SIG-M5 treated with dmso at 0.1 percent for 504 hours (cell line): Measurements from ENCODE around the gene UBR7.
A peak's percentile ranks its signal among the peaks of the same experiment; 100 is the strongest.

Source experiments
- DNase-seq: peaks from one replicate; lab custom pipeline; 2025; ENCODE audit not compliant: unreplicated experiment; lab: John Stamatoyannopoulos, UW

Gene UBR7

GRCh38 chr14:93246534-93246933 is 39.5 kb downstream of the UBR7 start:
- no peak for DNase-seq

DNA sequence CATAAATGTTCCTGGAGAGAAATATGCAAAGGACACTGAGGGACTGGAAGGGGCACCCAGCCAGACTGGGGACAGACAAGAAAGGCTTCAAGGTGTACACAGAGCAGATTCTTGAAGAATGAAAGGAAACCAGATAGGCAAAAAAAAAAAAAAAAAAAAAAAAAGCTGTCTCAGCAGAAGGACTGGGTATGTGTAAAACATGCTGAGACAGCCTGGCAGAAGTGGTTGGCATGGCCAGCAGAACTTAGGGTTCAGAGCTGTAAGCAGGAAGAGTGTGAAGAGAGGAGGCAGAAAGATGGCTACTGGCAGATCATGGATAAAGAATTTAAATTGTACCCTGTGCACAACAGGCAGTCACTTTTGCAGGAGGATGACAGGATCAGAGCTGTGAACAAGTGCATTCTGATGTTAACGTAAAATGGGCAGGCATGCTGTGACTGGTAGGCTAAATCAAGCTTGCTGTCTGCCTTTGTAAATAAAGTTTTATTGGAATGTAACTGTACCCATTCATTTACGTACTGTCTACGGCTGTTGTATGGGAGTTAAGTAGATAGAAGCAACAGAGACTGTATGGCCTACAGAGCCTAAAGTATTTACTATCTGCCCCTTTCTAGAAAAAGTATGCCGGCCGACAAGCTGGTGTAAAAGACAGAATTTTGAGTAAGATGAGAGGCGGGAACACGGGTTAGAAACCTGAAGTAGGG is 42.2 kb downstream of the UBR7 start:
- DNase-seq: no peak

DNA sequence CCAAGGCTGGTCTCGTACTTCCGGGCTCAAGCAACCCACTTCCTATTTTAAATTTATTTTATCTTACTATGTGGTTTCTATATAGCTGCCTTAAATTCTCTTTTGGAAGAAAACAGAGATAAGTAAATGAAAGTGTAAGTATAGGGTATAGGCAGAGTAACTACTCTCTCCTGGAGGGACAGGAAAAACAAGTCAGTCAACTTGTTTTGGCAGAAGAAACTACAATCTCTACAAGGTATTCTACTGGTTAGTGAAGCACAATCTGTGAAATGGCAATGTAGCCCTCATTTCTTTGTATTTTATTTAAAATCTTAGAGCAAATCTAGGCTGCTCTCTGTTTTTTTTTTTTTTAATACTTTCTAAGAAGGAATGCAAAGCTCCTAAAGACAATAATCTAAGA is 55.4 kb downstream of the UBR7 start:
- peak; percentile 24 for DNase-seq

DNA sequence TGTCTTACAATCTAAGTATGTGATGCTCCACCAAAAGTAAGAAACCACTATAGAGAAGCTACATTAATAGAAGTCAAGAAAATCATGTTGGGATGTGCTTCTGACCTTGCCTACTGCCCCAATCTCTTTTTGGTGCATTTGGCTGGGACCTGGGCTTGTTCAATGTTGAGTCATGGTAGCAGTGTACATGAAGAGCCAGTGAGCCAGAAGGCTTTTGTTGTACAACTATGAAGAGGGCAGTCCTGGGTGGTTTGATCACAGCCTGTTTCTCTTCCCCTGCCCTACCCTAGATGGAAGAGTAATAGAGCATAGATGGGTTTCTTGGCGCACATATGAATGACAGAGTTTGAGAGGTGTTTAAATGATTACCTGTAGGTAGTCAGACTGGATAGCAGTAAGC is 56.4 kb downstream of the UBR7 start:
- no peak for DNase-seq

DNA sequence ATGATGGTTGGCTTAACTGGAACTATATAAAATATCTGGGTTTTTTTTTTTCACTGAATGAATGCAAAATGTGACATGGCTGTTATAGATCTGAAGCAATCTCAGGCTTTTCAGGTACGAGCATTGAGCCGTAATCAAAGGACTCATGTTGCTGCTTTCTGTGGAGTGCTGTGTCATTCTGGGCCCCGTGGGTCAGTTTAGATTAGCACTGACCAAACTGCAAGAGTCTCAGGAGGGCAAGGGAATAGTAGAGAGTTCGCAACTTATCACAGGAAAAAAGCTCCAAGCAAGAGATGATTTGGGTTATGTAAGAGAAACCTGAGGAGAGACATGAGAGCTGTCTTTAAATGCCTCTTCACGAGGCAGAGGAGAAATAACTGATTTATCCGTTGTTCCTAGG is 59.1 kb downstream of the UBR7 start:
- DNase-seq: no peak

GRCh38 chr14:93267149-93267711 is 60.2 kb downstream of the UBR7 start:
- no peak for DNase-seq

DNA sequence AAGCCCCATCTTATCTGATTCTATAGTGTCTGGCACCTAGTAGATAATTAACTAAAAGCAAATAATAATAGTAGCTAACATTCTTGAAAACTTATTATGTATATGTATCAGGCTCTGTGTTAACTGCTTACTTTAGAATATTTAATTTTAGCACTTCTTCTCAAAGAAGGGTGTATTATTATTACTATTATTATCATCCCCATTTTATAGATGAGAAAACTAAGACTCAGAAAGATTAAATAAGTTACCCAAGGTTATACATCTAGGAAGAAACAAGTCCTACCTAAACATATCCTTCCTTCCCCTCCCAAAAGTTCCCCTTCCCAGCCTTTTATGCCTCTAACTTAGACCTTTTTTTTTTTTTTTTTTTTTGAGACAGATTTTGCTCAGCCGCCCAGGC is 61.4 kb downstream of the UBR7 start:
- DNase-seq: no peak

GRCh38 chr14:93269341-93270068 is 62.4 kb downstream of the UBR7 start:
- no peak for DNase-seq

- no peak for DNase-seq
Observed at GRCh38 chr14:93271111-93271510, 64.1 kb downstream of the UBR7 start.

DNA sequence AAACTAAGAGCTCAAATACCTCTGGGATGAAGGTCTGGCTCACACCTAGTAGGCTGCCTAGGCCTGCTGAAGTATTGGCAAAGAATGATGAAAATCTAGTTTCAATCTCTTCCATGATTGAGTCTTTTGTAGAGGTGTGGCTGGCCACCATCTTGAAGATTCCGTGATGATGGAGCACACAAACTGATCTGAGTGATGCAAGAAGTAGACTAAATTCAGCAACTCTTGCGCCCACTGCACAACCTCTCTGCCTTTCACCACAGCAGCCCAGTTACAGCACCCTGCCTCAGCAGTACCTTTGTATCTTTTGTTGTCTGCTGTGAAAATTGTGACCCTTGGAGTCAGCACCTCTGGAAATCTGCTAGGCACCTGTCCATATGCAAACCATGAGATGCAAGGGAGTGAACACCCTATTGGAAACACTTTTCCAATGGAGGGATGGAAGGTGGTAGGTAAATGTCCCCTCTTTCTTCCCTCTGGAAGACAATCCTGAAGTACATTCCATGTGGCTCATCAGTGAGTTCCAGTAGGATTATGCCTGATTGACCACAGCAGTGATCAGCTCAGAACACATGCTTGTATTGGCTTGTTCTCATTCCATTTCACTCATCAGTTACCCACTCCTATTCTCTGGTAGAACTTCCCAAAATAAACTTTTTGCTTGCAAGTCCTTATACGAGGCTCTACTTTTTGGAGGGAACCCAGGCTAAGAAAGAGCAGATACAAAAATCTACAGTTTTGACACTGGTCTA is 67.2 kb downstream of the UBR7 start:
- DNase-seq: no peak

- DNase-seq: no peak
Observed at GRCh38 chr14:93276031-93276716, 69.1 kb downstream of the UBR7 start.
